OCI-LY3 (cell line): ENCODE data around the gene B4GALT6.

Source experiments
- H2AFZ ChIP-seq: fragments of 200-600, 300-600 bp; shearing (Covaris generic); 2 replicates; pipeline ENCODE4 v1.6.0; 2014; ENCODE audit warnings: antibody characterized with exemption, low read depth, low read length
- H3K27ac ChIP-seq: fragments of 200-600, 300-600 bp; sonication (generic); 2 replicates; pipeline ENCODE4 v1.5.1; 2014; ENCODE audit warnings: mild to moderate bottlenecking, low read length, moderate library complexity, mixed read lengths
- H3K27me3 ChIP-seq: fragments of 200-600, 300-600 bp; sonication (generic); 2 replicates; pipeline ENCODE4 v1.6.1; 2014; ENCODE audit warnings: low read depth, low read length, mixed read lengths
- H3K36me3 ChIP-seq: fragments of 200-600, 300-600 bp; sonication (generic); replicated peaks from 2 replicates; pipeline ENCODE3; 2014; ENCODE audit warnings: low read depth, low read length, mixed read lengths
- H3K4me1 ChIP-seq: fragments of 300-600, 200-600 bp; sonication (generic); 2 replicates; pipeline ENCODE4 v1.6.1; 2014; ENCODE audit warnings: low read length, mixed read lengths
- H3K4me2 ChIP-seq: fragments of 200-600, 300-600 bp; sonication (generic); 2 replicates; pipeline ENCODE4 v1.6.1; 2014; ENCODE audit warnings: low read length, mixed read lengths
- H3K4me3 ChIP-seq: fragments of 300-600, 200-600 bp; sonication (generic); 2 replicates; pipeline ENCODE4 v1.5.1; 2014; ENCODE audit warnings: antibody characterized with exemption, mild to moderate bottlenecking, low read length, moderate library complexity
- H3K79me2 ChIP-seq: fragments of 300-600, 200-600 bp; shearing (Covaris generic); 2 replicates; pipeline ENCODE4 v1.6.1; 2014; ENCODE audit warnings: mild to moderate bottlenecking, low read length, mixed read lengths
- H3K9ac ChIP-seq: fragments of 300-600, 200-600 bp; shearing (Covaris generic); 2 replicates; pipeline ENCODE4 v1.6.0; 2014; ENCODE audit warnings: mild to moderate bottlenecking, low read length, moderate library complexity
- H3K9me3 ChIP-seq: fragments of 200-600, 300-600 bp; shearing (Covaris generic); 2 replicates; pipeline ENCODE4 v1.6.1; 2014; ENCODE audit warnings: low read length, mixed read lengths; ENCODE audit not compliant: insufficient read depth
- H4K20me1 ChIP-seq: fragments of 200-600, 300-600 bp; sonication (generic); 2 replicates; pipeline ENCODE4 v1.6.1; 2016; ENCODE audit warnings: low read length, mixed read lengths; ENCODE audit not compliant: insufficient read depth
- CTCF ChIP-seq: fragments of 200-600, 300-600 bp; sonication (generic); IDR thresholded peaks from 2 replicates; pipeline ENCODE4 v1.5.1; 2014; ENCODE audit warnings: antibody characterized with exemption, low read length, low read depth
- EZH2phosphoT487 ChIP-seq: fragments of 200-600 bp; shearing (Covaris generic); IDR thresholded peaks from 2 replicates; pipeline ENCODE4 v1.6.1; 2018; ENCODE audit warnings: antibody characterized with exemption, mixed run types, low read depth

B4GALT6 gene

GRCh38 chr18:31719363-31720006 lies 35.1 kb upstream of the B4GALT6 start:
- TF ChIP-seq CTCF (no peak), EZH2phosphoT487 (no peak)
- Histone ChIP-seq H3K4me1 (no peaks in the 10 kb centered on the region; the same call in 1 of the 2 replicates), H3K4me3 (no peak overlapping the region), H3K27ac (no peak overlapping the region), H3K4me2 (no peak overlapping the region), H3K36me3 (no peaks in the 10 kb centered on the region), H3K79me2 (no peaks in the 10 kb centered on the region), H4K20me1 (no peaks in the 10 kb centered on the region), H3K27me3 (no peaks in the 10 kb centered on the region), H2AFZ (no peak overlapping the region), H3K9ac (no peak overlapping the region), H3K9me3 (no peaks in the 10 kb centered on the region)

- H3K4me1 ChIP-seq: no peaks in the 10 kb centered on the region; the same call in 1 of the 2 replicates
- H3K27ac ChIP-seq: no peak overlapping the region
- H3K79me2 ChIP-seq: no peaks in the 10 kb centered on the region
- no peaks in the 10 kb centered on the region for H4K20me1 ChIP-seq
- H3K27me3 ChIP-seq: no peaks in the 10 kb centered on the region
- H3K36me3 ChIP-seq: no peaks in the 10 kb centered on the region
- H3K4me3 ChIP-seq: no peak overlapping the region
- TF ChIP-seq CTCF (no peak), EZH2phosphoT487 (no peak)
- no peaks in the 10 kb centered on the region for H3K9me3 ChIP-seq
- H3K9ac ChIP-seq: no peak overlapping the region
- H2AFZ ChIP-seq: no peak overlapping the region
- no peak overlapping the region for H3K4me2 ChIP-seq
These were observed 34.0 kb upstream of the B4GALT6 start for GRCh38 chr18:31718386-31718785.

- Histone ChIP-seq H3K36me3 (no peaks in the 10 kb centered on the region), H3K9ac (no peak overlapping the region), H3K4me2 (no peak overlapping the region), H3K27me3 (no peaks in the 10 kb centered on the region), H2AFZ (no peak overlapping the region), H3K79me2 (no peaks in the 10 kb centered on the region), H3K4me1 (no peaks in the 10 kb centered on the region; the same call in 1 of the 2 replicates), H3K27ac (no peak overlapping the region), H4K20me1 (no peaks in the 10 kb centered on the region), H3K4me3 (no peak overlapping the region), H3K9me3 (no peaks in the 10 kb centered on the region)
- TF ChIP-seq CTCF (no peak), EZH2phosphoT487 (no peak)
These were observed 32.0 kb upstream of the B4GALT6 start for GRCh38 chr18:31716362-31716761.

- H3K9ac ChIP-seq: no peak overlapping the region
- H3K79me2 ChIP-seq: no peaks in the 10 kb centered on the region
- H3K9me3 ChIP-seq: no peaks in the 10 kb centered on the region
- no peak overlapping the region for H3K27ac ChIP-seq
- H4K20me1 ChIP-seq: no peaks in the 10 kb centered on the region
- H3K27me3 ChIP-seq: no peaks in the 10 kb centered on the region
- 0 out of 2 replicates have a peak overlapping the region, but pooled peaks have one; percentile 40 for H2AFZ ChIP-seq
- H3K4me2 ChIP-seq: no peak overlapping the region
- TF ChIP-seq CTCF (no peak), EZH2phosphoT487 (no peak)
- H3K36me3 ChIP-seq: no peaks in the 10 kb centered on the region
- no peaks in the 10 kb centered on the region; the same call in 1 of the 2 replicates for H3K4me1 ChIP-seq
- no peak overlapping the region for H3K4me3 ChIP-seq
These were observed 27.2 kb upstream of the B4GALT6 start for GRCh38 chr18:31711365-31712172.
